ENCODE data around the gene TENM3.

Gene TENM3

DNA sequence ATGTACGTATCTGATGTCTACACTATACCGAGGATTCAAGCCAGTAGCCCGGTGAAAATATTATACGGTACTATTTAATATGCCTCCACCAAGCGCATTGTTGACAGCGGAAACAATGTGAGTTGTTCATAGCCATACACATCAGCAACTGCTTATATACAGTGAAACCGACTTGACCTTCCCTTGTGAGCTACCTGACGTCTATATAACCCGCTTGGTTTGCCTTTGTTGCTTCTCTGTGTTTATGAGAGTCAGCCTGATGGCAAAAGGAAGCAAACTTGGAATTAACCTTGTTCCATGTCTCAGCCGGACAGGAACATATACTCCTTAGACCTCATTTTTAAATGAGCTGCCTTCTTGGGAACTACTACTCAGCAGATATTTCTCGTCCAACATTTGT is 462.2 kb downstream of the TENM3 start:
- no peak for DNase-seq

DNA sequence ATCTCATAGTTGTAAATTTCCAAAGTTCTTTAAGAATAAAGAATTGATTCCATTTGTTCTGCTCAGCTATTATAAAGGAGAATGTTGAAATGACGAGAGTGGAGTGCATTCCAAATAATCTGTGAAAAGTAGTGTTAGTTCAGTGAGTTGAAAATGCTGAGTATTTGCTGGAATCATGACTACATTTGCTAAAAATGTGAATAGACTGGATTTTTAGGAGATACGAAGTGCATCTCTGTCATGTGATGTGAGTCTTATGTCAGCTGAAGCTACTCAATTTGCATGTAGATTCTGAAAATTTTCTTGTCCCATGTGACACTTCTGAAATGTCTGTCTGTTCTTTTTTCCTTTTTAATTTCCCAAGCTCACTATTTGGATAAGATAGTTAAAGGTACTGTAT is 468.0 kb downstream of the TENM3 start:
- DNase-seq: no peak

DNA sequence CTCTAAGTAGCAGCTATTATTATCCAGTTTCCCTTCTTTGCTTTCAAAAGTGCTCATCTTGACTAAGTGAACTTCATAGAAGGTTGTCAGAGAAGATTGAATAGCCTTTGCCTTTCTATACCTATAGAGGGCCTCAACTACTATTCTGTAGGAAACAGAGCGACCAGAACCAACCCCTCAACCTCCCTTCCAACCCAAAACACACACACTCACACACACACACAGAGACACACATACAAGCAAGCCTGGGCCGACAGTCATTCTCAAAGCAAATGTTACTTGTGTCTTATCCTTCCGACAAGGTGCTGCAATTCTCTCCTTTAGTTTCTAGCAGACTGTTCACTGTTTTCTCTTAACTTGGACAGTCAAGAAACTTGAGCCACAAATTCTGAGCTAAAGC is 472.3 kb downstream of the TENM3 start:
- DNase-seq: no peak

DNA sequence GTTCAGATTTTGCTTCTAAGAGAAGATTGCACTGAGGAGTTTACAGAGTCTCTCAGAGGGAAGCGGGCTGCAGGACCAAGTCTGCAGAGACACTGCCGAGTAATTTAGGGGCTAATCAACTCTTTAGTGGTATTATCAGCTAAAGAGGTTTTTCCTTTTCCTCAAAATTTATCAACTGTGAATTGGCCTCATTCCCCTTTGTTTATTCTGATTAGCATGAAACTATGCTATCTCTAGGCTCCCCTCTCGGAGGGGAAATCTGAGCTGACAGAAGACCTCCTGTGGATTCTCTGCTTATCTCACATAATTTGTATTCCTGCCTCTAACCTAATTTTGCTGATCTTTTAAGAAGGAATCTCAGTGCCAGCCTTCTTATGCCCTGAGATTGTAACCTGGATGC is 473.0 kb downstream of the TENM3 start:
- no peak for DNase-seq

DNA sequence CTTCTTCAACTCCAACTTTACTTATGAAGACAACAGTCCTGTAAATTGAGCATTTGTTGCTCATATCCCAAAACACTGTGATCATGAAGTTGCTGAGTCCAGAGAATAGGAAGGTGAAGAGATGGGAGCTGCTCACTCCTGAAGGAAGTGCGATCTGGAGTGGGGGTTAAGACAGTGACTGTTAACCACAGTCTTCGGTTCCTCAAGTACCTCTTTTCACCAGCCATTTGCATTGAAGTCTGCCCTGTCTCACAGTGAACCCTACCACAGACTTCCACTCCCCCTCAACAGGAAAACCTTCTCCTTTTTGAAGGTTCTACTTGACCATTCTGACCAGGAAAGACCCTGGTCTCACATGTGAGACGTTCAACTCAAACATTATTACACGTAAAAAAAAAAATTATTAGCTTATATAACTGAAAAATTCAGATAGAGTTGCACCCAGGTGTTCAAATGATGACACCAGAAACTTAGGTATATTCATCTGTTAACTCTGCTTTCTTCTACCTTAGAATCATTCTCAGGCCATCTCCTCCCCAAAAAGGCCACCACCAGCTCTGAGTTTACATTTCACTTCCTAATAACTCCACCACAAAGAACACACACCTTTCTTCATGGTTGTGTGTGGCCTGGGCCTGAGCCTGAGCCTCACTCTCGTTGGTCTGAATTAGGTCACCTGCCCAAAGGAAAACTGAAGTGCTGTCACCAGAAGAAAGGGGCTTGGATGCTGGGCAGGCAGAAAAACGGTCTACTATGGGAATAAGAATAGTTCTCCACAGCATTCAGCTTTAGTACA is 474.8 kb downstream of the TENM3 start:
- DNase-seq: no peak

DNA sequence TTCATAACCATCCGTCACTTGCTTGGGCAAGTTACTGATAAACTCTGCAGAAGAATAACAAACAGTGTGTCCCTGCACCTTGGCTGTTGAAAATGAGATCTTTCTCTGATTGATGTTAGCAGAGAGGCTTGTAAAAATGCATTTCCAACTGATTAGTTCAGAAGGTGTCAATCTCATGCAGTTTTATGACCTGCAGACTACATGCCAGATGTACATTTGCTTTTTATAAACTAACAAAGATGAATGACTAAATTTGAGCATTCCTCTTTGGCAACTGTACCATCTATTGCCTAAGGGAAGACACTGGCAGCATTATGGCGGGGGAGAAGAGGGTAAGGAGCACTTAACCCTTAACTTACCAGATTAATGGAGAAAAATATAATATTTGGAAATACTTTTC is 481.2 kb downstream of the TENM3 start:
- no peak for DNase-seq

DNA sequence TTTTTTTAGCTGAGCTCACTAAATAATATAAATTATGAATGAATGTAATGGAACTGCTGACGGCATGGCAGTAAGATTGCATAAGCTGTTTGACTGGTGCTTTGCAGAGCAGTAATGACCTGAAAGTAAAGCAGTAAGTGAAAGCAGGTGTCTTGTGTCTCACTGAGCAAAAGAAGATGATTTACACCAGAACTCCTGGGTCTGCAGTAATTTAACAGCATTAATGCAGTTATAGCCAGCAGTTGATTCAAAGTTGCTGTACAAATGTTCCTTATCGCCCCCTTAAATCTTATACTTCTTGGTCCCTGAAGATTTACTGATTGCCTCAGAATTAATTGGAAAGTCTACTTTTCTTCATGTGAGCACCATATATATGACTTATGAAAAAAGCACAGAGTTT is 486.3 kb downstream of the TENM3 start:
- DNase-seq: no peak

DNA sequence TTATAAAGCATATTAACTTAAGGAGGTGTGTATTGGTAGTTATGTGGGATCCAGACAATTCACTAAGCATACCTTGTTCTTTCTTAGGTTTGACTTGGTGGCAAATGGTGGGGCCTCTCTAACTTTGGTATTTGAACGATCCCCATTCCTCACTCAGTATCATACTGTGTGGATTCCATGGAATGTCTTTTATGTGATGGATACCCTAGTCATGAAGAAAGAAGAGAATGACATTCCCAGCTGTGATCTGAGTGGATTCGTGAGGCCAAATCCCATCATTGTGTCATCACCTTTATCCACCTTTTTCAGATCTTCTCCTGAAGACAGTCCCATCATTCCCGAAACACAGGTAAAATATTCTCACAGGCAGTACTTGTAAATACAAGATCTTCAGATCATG is 487.6 kb downstream of the TENM3 start:
- no peak for DNase-seq

DNA sequence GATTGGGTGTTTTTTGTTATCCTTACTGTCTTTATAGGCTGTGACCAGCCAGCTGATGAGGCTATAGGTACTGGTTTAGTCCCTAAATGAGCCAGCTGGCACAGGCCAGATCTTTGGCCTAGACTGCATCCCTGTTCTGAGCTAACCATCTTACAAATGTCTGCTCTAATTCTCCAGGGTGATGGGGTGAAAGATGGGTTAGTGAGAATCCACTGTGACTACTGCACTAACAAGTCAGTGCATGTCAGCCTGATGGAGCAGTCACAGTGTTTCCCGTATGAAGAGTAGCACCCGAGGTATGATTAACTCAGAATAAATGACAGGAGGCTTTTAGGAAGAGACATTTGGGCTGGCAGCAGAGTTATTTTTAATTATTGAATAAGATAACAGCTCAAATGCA is 493.0 kb downstream of the TENM3 start:
- DNase-seq: no peak

DNA sequence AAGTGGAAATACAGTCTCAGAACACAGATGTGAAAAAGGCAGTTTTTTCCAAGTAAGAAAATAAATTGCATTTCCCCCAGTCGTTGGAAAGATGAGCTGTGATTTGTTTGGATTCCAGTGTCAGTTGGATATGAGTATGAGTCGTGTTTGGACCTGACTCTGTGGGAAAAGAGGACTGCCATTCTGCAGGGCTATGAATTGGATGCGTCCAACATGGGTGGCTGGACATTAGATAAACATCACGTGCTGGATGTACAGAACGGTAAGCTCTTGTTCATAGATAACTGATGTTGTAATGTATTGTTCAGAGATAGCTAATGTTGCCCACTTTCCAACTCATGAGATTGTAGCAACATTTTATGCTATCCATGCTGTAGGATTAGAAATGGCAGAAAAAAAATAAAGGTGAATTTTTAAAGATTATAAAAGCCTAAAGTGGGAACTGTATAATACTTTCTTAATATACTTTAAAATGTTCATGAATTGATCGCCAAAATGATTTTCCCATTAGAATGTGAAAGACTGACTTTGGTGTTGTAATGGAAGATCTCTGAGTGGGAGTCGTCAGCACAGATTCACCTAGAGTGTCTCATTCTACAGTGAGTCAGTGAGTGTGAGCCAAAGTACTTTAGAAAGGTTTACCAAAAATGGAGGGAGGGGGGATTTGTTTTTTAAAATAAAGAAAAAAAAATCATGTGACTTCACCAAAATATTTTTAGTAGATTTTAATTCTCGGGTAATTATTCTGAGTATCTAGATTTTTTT is 495.3 kb downstream of the TENM3 start:
- no peak for DNase-seq

DNA sequence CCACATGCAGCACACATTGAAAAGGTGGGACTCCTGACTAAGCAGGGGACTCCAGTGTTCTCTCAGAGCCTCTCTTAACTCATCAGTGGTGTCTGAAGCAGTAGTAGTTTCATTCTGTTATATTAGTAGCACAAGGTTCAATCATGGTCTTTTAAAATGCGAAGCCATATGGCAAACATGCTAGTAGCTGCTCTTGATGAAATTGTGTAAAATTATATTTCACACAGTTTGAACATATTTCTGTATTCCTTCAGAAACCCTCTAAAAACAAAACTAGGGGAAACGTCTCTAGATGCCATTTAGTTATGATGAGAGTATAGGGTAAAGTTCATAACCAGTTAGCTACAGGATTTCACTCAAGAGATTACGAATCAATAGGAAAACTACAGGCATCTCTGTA is 497.1 kb downstream of the TENM3 start:
- no peak for DNase-seq

DNA sequence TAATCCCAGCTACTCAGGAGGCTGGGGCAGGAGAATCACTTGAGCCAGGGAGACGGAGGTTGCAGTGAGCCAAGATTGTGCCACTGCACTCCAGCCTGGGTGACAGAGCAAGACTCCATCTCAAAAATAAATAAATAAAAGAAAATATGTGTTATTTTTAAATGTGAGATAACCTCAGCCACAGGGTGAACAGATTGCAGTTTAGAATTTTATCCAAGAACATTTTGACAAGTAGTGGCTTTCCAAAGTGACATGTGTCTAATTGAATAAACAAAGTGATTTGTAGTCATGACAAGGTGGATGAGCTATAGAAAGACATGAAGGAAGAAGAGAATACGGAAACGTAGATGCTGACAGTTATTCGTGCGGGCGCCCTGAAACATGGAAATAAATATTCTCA is 497.9 kb downstream of the TENM3 start:
- no peak for DNase-seq

DNA sequence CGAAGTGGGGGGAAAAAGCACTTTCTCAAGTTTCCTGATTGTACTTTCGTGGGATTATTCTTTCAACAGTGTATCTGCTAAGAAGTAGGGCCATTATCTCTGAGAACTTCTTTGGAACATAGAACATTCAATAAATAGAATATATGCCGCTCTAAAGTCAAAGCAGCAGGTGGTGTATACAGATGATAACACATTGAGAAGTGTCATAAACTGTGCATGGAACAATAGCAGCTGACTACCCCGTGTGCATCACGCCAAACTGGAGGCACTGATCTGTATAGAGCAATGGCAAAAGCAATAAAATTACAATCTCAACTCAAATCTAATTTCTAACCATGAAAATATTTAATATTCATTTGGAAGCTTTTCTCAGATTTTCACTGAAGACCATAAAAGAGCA is 498.7 kb downstream of the TENM3 start:
- DNase-seq: no peak

DNA sequence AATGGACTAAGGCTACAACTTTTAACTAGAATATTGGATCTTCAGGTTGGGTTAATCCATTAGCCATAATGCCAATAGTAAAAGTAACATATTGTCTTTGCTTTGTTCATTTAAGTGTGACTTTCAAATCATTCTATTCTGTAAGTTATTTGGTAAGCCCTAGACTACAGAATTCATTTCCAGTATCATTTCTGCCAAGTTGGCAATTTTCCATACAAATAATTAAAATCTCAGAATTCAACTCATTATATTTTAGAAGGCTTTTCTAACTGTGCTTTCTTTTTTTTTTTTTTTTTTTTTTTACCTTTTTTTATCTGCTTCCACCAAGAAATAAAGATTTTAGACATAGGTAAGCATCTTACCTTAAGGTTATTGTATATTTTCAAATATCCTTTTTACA is 500.6 kb downstream of the TENM3 start:
- DNase-seq: no peak

DNA sequence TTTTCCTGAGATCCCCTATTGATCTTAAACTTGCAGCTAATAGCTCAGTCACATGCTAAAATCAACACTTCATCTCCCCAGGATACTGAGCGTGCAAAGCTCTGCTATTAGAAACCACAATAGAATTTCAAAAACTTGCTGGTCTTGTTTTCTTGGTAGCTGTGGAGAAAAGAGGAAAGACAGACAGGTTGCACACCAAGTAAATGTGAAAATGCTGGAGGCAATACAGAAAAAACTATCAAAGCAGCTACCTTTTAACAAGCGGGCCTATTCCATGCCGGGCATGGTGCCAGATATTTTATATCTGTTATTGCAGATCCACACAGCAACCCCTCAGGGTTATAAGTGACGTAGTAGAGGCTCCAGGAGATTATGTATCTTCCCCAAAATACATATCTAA is 502.0 kb downstream of the TENM3 start:
- peak; percentile 27 for DNase-seq

DNA sequence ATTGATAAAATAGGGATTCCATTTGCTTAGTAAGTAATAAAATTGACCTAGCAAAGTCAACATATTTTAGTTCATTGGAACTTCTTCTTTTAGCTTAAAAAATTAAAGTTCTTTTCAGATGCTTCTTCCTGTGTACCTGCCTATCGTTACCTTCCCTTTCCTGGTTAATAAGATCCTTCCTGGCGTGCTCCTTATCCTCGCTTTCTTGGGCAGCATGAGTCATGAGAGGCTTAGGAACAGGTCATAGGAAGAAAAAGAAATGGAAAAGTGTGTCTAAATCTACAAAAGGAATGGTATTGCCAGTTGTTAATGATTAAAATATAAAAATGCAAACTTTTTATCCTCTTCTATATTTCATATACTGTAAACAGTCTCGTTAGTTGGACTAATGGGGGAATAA is 503.7 kb downstream of the TENM3 start:
- no peak for DNase-seq

DNA sequence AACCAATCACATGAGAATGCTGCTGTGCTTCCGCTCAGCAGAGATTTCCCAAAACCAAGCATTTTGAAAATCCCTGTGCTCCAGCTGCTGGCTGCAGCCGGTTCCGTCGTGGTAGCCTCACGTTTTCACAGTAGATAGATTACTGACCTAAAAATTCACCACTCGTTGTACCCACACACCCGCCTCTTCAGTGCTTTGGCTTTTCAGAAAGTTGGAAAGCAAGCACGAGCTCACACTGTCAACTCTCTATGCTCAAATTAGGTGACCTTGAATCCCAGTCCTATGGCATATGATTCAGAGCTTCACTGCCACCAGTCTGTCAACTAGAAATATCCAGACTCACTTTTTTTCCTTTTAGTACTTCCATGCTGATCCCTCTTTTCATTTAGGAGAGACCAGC is 505.1 kb downstream of the TENM3 start:
- no peak for DNase-seq

DNA sequence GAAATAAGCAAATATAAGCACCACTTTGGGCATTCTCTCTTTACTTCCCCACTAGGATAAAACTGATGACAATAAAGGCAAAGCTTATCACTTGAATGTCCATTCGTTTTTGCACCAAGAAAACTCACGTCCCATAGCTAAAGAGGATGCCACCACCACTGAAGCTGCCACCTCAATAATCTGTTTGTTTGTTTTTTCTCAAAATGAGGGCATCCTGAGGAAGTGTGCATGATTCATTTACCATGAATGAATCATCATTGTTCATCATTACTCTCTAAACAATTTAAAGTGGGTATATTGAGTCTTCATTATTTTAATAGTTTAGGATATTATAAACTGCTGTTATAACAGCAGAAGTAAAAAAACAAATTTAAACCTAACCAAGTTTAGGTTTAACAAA is 505.7 kb downstream of the TENM3 start:
- no peak for DNase-seq

DNA sequence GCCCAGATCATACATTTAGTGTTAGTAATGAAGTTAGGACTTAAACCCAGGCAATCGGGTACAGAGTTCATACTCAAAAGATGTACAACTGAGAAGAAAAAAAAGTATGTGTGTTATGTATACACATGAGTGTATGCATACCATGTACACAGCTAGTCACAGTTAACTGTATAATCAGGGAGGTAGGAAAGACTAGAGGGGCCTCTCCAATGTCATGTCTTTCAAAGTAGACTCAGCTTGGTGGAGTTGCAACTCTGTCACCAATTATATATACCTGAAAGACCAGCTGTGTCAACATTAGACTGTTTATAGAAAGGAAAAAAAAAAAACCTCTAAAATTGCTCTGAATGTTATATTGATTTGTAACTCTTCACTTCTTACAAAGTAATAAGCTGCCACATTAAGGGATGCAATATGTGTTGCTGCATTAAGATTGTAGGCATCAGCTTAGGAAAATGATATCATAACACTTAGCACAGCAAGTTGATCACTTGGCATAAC is 506.5 kb downstream of the TENM3 start:
- peak; percentile 78 for DNase-seq

DNA sequence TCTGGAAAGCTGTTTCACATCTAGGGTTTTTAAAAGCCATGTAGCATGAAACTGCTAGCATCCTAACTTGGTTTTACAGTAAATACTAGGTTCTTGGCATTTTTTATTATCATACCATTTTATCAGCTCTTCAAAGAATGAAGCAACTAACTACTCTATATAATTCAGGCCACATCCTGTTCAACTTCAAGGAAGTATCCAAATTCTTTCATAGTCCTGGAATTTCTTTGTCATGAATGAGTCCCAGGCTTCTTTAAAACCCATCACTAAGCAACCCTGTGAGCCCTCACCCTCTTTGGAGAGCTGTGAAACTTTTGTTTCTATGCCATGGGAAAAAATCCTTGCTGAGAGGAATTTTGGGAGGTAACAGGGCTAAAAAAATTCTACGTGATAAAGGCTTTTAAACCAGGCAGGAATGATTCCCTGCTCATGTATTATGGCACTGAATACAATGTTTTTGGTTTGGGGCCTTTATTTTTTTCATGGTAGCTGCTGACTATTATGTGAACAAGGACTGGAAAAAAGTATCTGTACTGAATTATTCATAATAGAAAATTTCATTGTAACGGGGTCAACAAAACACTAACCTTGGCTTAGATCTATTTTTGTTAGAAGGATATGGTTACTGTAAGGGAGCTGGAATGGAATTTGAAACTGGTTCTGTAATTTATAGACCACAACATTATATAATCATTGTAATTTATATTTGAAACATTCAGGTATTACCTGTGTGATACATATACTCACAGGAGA is 509.1 kb downstream of the TENM3 start:
- DNase-seq: no peak

DNA sequence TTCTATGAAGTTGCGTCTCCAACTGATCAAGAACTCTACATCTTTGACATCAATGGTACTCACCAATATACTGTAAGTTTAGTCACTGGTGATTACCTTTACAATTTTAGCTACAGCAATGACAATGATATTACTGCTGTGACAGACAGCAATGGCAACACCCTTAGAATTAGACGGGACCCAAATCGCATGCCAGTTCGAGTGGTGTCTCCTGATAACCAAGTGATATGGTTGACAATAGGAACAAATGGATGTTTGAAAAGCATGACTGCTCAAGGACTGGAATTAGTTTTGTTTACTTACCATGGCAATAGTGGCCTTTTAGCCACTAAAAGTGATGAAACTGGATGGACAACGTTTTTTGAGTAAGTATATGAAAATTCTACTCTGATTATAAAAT is 511.7 kb downstream of the TENM3 start:
- no peak for DNase-seq

DNA sequence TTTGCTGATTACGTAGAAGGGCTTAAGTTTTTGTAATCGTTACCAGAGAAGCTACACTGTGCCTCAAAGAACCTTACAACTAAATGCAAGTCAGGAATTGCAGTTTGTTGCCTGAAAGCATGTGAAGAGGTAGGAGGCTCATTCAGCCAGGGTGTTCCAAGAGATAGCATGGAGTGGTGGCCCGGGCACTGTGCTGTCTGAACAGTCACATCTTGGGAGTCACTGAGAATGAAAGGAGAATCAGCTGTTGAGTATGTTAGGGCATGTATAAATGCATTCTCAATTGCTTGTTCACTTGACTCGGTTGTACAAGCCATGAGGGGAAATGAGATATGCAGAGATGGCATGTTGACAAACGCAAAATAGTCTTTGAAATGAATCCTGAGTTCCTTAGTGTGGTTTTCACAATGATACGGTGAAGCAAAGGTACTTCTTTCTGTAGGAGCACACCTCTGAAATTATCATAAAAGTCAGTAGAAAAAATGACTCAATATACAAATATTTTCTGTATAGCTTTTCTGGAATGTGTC is 513.0 kb downstream of the TENM3 start:
- no peak for DNase-seq

DNA sequence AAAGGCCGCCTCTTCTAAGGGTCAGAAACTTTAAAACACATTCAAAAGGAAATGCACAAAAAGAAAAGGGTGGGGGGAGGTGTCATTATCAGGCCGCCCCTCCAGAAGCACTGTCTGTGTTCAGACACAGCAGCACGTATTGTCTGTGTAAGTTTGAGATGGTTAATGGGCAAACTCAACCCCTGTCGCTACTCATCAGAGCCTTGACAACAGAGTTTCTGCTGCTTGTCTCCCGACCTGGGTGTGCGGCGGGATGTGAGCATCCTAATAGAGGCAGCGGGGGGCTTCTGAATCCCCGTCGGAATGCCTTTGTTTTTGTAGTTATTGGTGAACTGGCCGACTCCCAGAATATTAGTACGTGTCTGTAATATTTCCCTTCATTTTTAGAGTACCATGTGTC is 515.1 kb downstream of the TENM3 start:
- no peak for DNase-seq

Data from SHP77 treated with DMSO at 0.1 percent for 48 hours (cell line).